ENCODE measurements around the gene HS2ST1. TPM values are rescaled to one million over a fixed set of nuclear protein-coding genes. Genes with fewer than 3 reads are reported as not detected.

The HS2ST1 gene
- total and polyA plus RNA-seq, 10 of the 15 experiments (the other 5 are each of a cell fraction or from before 2014, with no cell fraction given), result 5.4 to 30.8 (median 18.6) TPM

GRCh38 chr1:87120779-87121178 is 206.3 kb downstream of the HS2ST1 start:
- no peaks in the 10 kb centered on the region for H3K36me3 ChIP-seq (ENCODE audit: control insufficient read depth in 2 of 2, insufficient read depth in 2 of 2, low read length in 1 of 2)
- in situ Hi-C loops (cut with MboI), result no loop called here
- SMC1A ChIA-PET (ENCODE audit: uncharacterized antibody, unreplicated experiment), result interaction anchor here (1.4 kb wide), 1 partner anchor 31 kb away, joined by 3 read pairs; no protein-coding TSS in a partner anchor
- no peak overlapping the region for H3K9ac ChIP-seq (ENCODE audit: control insufficient read depth, insufficient read depth, low read length)
- H3K4me2 ChIP-seq (ENCODE audit: control insufficient read depth, insufficient read depth), result no peak overlapping the region
- no peaks in the 10 kb centered on the region for H3K27me3 ChIP-seq (replicated peaks in 1 of 2; ENCODE audit: control insufficient read depth in 2 of 2, insufficient read depth in 2 of 2, low read length in 1 of 2)
- no peaks in the 10 kb centered on the region for H3K79me2 ChIP-seq (ENCODE audit: control insufficient read depth, insufficient read depth, low read length)
- no peak overlapping the region for H3K27ac ChIP-seq (ENCODE audit: control insufficient read depth, insufficient read depth)
- intact Hi-C loops (cut with micrococcal nuclease; ENCODE audit: unreplicated experiment), result no loop called here
- CTCF ChIA-PET, result interaction anchor here (0.9 to 2.9 kb wide), 6 partner anchors 10 to 29 kb away, joined by 3 to 11 read pairs (median 4); no protein-coding TSS in a partner anchor
- TF ChIP-seq BMI1 (IDR thresholded peaks at IDR 0.05; ENCODE audit: borderline replicate concordance), result no peak
- TF ChIP-seq CTCF (IDR thresholded peaks at IDR 0.05 in 2 of 3, conservative IDR thresholded peaks at IDR 0.05 in 1 of 3; ENCODE audit: control insufficient read depth in 2 of 3, extremely low read depth in 1 of 3, insufficient read depth in 1 of 3, low read depth in 3 of 3, low read length in 3 of 3), result peak in 2 of 3 experiments; percentile 37 to 43; a peak in 5 of 6 replicates
- no peak for TF ChIP-seq E2F4 (IDR thresholded peaks at IDR 0.05; ENCODE audit: low read depth, low read length)
- H3K4me1 ChIP-seq (ENCODE audit: control insufficient read depth, insufficient read depth, low read length), result peaks cover 14% of the 10 kb centered on the region
- DNase-seq (ENCODE audit: low read depth, low spot score) (no peak), ATAC-seq (peak; percentile 25; the same call in 1 of the 3 replicates), FAIRE-seq (no peak)
- no peak overlapping the region for H2AFZ ChIP-seq (ENCODE audit: control insufficient read depth, low read depth, low read length)
- no peak overlapping the region for H3K4me3 ChIP-seq
- RAD21 ChIA-PET (ENCODE audit: unreplicated experiment), result no interaction called here
- no peaks in the 10 kb centered on the region for H3K9me3 ChIP-seq (replicated peaks; ENCODE audit: control insufficient read depth, insufficient read depth, low read length)
- H4K20me1 ChIP-seq (ENCODE audit: control insufficient read depth, insufficient read depth), result 0 out of 2 replicates have a peak, but pooled peaks cover 2% of the 10 kb centered on the region
- POLR2A ChIA-PET, result no interaction called here
- no TSS peak for BruUV-seq (replicated peaks)
- WGBS (ENCODE audit: insufficient coverage, insufficient replicate concordance, low lambda C conversion rate, missing lambda C conversion rate), result 89% methylated on average over 2 of the region's 2 CpGs
